GM21423 (cell line): ENCODE results near the gene LAMA5.

Experiments
- ATAC-seq: cut with Tn5 transposase; IDR thresholded peaks from one replicate; pipeline ENCODE4 v1.9.1; 2021; ENCODE audit warnings: mild to moderate bottlenecking, moderate library complexity; ENCODE audit not compliant: unreplicated experiment

The LAMA5 gene

DNA sequence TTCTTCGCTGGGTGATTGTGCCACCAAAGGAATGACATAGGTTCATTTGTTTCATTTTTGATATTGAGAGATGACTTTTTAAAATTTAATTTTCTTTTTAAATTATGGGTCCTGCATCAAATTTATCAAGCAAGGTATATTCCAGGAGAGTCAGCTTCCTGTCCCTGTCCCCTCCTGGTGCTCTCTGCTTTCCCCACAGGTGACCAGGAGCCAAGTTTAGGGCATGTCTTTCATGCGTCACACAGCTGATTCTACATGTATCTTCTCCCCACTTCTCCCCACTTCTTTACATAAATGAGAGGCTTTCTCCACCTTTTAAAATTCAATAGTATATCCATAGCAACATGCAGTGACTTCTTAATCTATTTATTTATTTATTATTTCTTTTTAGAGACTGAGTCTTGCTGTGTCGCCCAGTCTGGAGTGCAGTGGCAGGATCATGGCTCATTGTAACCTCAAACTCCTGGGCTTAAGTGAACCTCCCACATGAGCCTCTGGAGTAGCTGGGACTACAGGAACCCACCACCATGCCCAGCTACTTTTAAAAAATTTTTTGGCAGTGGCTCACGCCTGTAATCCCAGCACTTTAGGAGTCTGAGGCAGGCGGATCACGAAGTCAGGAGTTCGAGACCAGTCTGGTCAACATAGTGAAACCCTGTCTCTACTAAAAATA, 98.7 kb downstream of the LAMA5 start:
- ATAC-seq: no peak

DNA sequence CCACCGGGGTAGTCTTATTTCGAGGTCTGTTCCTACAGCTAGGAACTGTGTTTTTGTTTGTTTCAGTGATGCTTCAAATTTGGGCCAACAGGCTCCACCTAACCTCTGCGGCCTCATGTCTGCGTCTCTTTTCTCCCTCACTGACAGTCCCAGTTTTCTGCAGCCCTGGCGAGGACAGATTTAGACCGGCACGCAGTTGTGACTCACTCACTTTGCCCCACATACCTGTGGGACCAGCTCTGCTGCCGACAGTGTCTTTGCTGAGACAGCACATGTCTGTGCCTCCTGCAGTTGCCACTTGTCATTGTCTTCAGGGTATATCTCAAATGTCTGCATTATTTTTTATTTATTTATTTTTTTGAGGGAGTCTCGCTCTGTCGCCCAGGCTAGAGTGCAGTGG, 99.6 kb downstream of the LAMA5 start:
- ATAC-seq: no peak

DNA sequence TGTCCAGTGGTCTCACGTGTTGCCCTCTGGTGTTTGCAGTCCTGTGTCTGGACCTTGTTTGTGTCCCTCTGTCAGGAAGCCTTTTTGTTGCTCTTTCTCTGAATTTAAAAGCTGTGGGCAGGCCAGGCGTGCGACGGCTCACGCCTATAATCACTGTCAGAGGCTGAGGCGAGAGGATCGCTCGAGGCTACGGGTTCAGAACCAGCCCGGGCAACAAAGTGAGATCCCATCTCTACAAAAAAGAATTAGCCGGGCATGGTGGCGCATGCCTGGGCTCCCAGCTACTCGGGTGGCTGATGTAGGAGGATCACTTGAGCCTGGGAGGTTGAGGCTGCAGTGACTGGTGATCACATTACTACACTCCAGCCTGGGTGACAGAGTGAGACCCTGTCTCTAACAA, 100.3 kb downstream of the LAMA5 start:
- no peak for ATAC-seq

DNA sequence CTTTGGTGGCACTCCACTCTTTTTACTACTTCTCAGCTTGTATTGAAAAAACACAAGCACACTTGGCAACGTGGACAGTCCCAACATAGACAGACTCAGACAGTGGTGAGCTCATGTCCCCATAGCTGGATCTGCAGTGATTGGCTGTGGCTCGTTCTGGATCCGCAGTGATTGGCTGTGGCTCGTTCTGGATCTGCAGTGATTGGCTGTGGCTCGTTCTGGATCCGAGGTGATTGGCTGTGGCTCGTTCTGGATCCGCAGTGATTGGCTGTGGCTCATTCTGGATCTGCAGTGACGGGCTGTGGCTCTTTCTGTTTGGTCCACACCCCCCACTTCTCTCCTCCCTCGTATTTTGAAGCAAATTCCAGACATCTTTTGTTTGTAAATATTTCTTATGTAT, 100.8 kb downstream of the LAMA5 start:
- no peak for ATAC-seq

DNA sequence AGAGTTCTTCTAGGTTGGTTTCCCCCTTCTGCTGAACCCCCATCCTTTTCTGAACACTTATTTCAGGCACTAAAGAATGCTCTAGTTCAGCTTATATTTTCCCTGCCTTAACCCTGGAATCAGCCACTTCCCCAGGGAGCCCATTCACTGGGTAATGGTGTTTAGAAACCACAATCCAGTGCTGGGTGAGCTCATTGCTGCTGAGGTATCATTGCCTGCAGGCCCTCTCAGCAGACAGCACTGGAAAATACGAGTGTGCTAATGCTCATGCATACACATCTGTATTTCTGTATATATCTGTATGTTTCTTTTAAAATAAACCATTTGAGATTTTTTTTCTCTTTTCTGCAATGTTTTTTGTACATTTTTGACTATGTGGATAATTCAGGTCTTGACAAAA, 101.7 kb downstream of the LAMA5 start:
- no peak for ATAC-seq

DNA sequence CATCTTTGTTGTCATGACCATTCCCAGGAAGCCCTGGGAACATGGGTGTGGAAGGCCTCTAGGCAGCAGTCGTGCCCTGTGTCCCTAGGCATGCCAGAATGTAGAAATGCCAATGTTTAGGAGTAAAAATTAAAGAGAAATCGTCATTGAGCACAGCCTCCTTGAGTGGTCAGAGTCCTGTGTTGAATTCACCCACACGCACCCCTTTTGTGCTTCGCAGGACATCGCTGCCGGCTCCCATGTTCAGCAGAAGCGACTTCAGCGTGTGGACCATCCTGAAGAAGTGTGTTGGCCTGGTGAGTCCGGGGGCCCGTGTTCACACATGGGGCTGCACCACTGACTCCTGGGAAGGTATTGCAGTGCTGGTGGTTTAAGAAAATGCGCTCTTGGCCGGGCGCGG, 103.7 kb downstream of the LAMA5 start:
- ATAC-seq: no peak

DNA sequence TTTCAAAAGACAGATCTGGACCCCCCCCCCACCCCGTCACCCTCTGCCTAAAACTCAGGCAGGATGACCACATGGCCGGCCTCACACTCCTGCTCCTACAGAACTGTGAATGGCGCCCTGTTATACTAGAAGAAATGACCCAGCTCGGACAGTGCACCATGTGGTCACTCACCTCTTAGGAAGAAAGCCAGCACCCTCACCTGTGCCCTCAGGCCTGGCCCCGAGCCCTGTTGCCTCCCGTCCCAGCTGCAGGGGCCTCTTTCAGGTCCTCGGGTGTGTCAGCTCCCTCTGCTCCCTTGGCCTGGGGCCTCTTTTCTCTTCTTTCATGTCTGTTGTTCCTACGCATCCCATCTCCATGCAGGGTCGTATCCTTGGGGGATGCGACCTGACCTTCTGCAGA, 105.0 kb downstream of the LAMA5 start:
- no peak for ATAC-seq

DNA sequence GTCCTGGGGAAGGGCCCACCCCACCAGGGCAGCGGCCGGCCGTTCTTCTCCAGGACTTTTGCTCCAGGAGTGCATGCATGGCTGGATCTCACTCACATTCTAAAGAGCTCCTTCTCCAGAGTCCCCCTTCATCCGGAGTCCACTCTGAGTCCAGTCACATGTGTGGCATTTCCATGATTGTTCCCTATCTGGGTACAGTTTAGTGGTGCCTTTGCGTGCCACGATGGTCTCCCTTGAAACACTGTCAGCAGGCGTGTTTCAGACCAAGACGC, 107.9 kb downstream of the LAMA5 start:
- no peak for ATAC-seq
